SK-N-SH (cell line): ENCODE measurements around the gene NCLN.

Experiments used
- CHD2 ChIP-seq: fragments of 150-350 bp; IDR thresholded peaks from 2 replicates; pipeline ENCODE4 v1.6.1; 2018; ENCODE audit warnings: low read length; ENCODE audit not compliant: partially characterized antibody
- EP300 ChIP-seq, 2 experiments: IDR thresholded peaks; 2 replicates each; pipeline versions ENCODE4 v1.4.0 to v1.6.1; 2012; ENCODE audit warnings: borderline replicate concordance in 1 of 2, low read depth in 1 of 2, low read length in 1 of 2
- EZH2phosphoT487 ChIP-seq: fragments of 200-600 bp; sonication (generic); IDR thresholded peaks from 2 replicates; pipeline ENCODE4 v1.6.1; 2017; ENCODE audit warnings: low read depth, mixed run types, mild to moderate bottlenecking, antibody characterized with exemption, moderate library complexity, borderline replicate concordance
- MEF2A ChIP-seq: IDR thresholded peaks from 2 replicates; pipeline ENCODE4 v1.4.0; 2012; ENCODE audit warnings: low read depth, borderline replicate concordance
- RAD21 ChIP-seq: IDR thresholded peaks from 2 replicates; pipeline ENCODE4 v1.6.1; 2012; ENCODE audit warnings: mild to moderate bottlenecking, low read length
- REST ChIP-seq: IDR thresholded peaks from 2 replicates; pipeline ENCODE4 v1.6.1; 2012; ENCODE audit warnings: mild to moderate bottlenecking, low read depth, low read length, moderate library complexity
- RXRA ChIP-seq: IDR thresholded peaks from 2 replicates; pipeline ENCODE4 v1.4.0; 2012; ENCODE audit warnings: low read depth, mild to moderate bottlenecking, borderline replicate concordance
- TAF1 ChIP-seq: IDR thresholded peaks from 2 replicates; pipeline ENCODE4 v1.6.1; 2012; ENCODE audit warnings: low read depth, mild to moderate bottlenecking, low read length, moderate library complexity, borderline replicate concordance
- TEAD4 ChIP-seq: IDR thresholded peaks from 2 replicates; pipeline ENCODE4 v1.4.0; 2012; ENCODE audit warnings: mild to moderate bottlenecking, borderline replicate concordance; ENCODE audit not compliant: insufficient read depth
- YY1 ChIP-seq: IDR thresholded peaks from 2 replicates; pipeline ENCODE4 v1.4.0; 2012; ENCODE audit warnings: low read depth, mild to moderate bottlenecking
- TF ChIP-seq, protein P1 (sequence below): IDR thresholded peaks from 2 replicates; pipeline ENCODE4 v1.4.0; 2012; ENCODE audit warnings: low read depth, borderline replicate concordance
- TF ChIP-seq, protein P2 (sequence below): fragments of 200-600 bp; sonication (generic); IDR thresholded peaks from 2 replicates; pipeline ENCODE4 v1.6.1; 2017; ENCODE audit warnings: antibody characterized with exemption, mild to moderate bottlenecking, moderate library complexity
- TF ChIP-seq, protein P3 (sequence below): IDR thresholded peaks from 2 replicates; pipeline ENCODE4 v1.4.0; 2012; ENCODE audit warnings: low read depth, borderline replicate concordance

GRCh38 chr19:3194106-3195087 is 8.7 kb downstream of the NCLN start:
- TF ChIP-seq, protein P1, sequence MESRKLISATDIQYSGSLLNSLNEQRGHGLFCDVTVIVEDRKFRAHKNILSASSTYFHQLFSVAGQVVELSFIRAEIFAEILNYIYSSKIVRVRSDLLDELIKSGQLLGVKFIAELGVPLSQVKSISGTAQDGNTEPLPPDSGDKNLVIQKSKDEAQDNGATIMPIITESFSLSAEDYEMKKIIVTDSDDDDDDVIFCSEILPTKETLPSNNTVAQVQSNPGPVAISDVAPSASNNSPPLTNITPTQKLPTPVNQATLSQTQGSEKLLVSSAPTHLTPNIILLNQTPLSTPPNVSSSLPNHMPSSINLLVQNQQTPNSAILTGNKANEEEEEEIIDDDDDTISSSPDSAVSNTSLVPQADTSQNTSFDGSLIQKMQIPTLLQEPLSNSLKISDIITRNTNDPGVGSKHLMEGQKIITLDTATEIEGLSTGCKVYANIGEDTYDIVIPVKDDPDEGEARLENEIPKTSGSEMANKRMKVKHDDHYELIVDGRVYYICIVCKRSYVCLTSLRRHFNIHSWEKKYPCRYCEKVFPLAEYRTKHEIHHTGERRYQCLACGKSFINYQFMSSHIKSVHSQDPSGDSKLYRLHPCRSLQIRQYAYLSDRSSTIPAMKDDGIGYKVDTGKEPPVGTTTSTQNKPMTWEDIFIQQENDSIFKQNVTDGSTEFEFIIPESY, result no peak
- TF ChIP-seq EZH2phosphoT487 (no peak), YY1 (no peak), EP300 (IDR thresholded peaks at IDR 0.05; ENCODE audit: borderline replicate concordance in 1 of 2, low read depth in 1 of 2, low read length in 1 of 2) (no peak), REST (no peak), RXRA (no peak), TAF1 (no peak), RAD21 (no peak), TEAD4 (no peak), CHD2 (no peak), MEF2A (no peak)
- TF ChIP-seq, protein P2, sequence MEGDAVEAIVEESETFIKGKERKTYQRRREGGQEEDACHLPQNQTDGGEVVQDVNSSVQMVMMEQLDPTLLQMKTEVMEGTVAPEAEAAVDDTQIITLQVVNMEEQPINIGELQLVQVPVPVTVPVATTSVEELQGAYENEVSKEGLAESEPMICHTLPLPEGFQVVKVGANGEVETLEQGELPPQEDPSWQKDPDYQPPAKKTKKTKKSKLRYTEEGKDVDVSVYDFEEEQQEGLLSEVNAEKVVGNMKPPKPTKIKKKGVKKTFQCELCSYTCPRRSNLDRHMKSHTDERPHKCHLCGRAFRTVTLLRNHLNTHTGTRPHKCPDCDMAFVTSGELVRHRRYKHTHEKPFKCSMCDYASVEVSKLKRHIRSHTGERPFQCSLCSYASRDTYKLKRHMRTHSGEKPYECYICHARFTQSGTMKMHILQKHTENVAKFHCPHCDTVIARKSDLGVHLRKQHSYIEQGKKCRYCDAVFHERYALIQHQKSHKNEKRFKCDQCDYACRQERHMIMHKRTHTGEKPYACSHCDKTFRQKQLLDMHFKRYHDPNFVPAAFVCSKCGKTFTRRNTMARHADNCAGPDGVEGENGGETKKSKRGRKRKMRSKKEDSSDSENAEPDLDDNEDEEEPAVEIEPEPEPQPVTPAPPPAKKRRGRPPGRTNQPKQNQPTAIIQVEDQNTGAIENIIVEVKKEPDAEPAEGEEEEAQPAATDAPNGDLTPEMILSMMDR, result no peak
- TF ChIP-seq, protein P3, sequence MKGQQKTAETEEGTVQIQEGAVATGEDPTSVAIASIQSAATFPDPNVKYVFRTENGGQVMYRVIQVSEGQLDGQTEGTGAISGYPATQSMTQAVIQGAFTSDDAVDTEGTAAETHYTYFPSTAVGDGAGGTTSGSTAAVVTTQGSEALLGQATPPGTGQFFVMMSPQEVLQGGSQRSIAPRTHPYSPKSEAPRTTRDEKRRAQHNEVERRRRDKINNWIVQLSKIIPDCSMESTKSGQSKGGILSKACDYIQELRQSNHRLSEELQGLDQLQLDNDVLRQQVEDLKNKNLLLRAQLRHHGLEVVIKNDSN, result no peak
